ENCODE measurements around the gene CGB2.
"Not testable (repeated sequence)": the region's sequence is repeated elsewhere in the genome, so short reads cannot be mapped to it uniquely, and the experiment has no call there.

CGB2 gene

GRCh38 chr19:49058562-49058961 is 26.9 kb downstream of the CGB2 start:
- in situ Hi-C loops (cut with HindIII; ENCODE audit: low pct_ligation_motif_present, low pct_unique_long_range_greater_than_20kb, low sequenced_read_pairs) = no loop called here
- DNase-seq = no peak

- no peak for DNase-seq
- in situ Hi-C loops (cut with HindIII; ENCODE audit: low pct_ligation_motif_present, low pct_unique_long_range_greater_than_20kb, low sequenced_read_pairs) = no loop called here
Measured at GRCh38 chr19:49059053-49059452, 27.4 kb downstream of the CGB2 start.

- in situ Hi-C loops (cut with HindIII; ENCODE audit: low pct_ligation_motif_present, low pct_unique_long_range_greater_than_20kb, low sequenced_read_pairs) = no loop called here
Measured at GRCh38 chr19:49061000-49061399, 29.3 kb downstream of the CGB2 start.

GRCh38 chr19:49061445-49061844 is 29.8 kb downstream of the CGB2 start:
- in situ Hi-C loops (cut with HindIII; ENCODE audit: low pct_ligation_motif_present, low pct_unique_long_range_greater_than_20kb, low sequenced_read_pairs) = no loop called here
- no peak for DNase-seq

More at GRCh38 chr19:49061000-49061399, 29.3 kb downstream of the CGB2 start:
- DNase-seq = no peak

DNA sequence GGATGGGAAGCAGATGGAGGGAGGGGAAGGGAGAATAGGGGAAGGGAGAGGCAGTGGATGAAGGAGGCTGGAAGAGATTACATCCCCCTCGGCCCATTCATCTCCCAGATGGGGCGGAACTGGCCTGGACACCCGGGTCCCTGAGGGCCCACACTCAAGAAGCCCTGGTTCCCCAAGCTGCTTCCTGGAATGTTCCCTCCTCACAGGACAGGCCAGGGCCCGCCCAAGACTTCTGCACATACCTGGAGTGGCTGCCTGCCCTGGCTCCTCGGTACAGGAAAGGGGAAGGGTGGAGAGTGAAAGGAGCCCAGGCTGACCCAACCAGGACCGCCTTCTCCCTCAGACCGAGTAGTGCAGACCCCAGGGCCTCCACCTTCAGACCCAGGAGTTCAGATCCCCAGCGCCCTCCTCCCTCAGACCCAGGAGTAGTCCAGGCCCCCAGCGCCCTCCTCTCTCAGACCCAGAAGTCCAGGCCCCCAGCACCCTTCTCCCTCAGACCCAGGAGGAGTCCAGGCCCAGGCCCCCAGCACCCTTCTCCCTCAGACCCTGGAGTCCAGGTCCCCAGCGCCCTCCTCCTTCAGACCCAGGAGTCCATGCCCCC is 32.4 kb downstream of the CGB2 start:
- no peak for DNase-seq
- in situ Hi-C loops (cut with HindIII; ENCODE audit: low pct_ligation_motif_present, low pct_unique_long_range_greater_than_20kb, low sequenced_read_pairs) = no loop called here

DNA sequence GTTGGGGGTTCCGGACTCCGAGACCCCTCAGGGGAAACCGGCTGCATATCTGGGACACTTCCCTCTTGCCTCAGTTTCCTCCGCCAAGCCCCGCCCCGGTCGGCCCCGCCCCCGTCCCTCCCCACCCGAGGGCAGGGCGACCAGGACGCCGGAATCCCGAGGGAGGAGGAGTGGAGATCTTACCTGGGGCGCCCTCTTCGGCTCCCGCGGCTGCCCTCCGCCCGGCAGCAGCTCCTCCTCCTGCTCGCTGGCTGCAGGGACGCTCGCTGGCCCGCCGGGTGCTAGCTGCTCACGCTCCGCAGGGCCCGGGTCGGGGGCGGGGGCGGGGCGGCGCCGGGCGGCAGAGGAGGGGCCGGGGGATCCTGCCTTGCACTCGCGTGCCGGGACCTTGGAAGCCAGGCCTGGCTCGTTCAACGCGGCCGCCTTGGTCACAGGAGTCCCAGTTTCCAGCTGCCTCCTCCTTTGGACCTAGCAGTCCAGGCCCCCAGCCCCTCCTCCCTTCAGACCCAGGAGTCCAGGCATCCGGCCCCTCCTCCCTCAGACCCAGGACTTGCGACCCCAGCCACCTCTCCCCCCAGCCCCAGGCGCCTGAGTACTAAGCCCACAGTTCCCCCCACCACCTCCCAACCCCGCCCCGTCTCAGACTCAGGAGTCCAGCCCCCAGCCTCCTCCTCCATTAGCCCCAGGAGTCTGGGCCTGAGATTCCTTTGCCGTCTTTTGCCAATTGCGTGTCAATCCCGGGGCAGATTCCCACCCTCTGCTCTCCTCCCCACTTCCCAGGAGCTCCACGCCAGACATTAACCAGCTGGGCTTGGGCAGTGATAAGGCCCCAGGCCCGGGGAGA is 33.3 kb downstream of the CGB2 start, which contains the start of gene NTF4:
TSS of gene NTF4 (minus strand) at position 51 of the 844 bp plus-strand sequence. CDS start 2,821 bp downstream, outside the sequence.
- in situ Hi-C loops (cut with HindIII; ENCODE audit: low pct_ligation_motif_present, low pct_unique_long_range_greater_than_20kb, low sequenced_read_pairs) = no loop called here
- peak; percentile 35 for DNase-seq

DNA sequence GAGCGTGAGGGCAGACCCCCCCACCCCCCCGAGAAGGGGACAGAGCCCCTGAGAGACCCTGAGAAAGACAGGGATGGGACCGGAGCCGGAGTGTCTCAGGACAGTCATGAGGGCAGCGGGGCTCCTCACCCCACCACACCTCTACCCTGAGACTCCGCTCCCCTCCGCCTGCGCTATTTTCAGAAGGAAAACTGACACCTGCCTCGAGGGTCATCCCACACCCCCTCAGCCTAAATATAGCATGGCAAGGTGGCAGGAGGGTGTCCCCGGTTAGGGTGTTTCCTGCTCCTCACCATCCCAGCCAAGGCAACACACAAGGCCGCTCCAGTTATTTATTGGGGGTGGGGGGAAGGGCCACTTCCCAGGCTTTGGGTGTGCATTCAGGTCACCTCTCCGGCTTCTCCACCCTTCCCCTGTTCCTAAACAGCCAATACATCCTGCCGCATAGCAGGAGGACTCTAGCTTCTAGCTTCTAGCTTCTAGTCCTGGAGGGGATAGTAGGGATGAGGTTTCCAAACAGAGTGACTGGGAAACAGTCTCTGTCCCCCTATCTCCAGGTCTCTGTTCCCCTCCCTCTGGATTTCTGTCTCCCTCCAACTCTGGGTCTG is 34.3 kb downstream of the CGB2 start:
- DNase-seq = no peak
- in situ Hi-C loops (cut with HindIII; ENCODE audit: low pct_ligation_motif_present, low pct_unique_long_range_greater_than_20kb, low sequenced_read_pairs) = no loop called here

DNA sequence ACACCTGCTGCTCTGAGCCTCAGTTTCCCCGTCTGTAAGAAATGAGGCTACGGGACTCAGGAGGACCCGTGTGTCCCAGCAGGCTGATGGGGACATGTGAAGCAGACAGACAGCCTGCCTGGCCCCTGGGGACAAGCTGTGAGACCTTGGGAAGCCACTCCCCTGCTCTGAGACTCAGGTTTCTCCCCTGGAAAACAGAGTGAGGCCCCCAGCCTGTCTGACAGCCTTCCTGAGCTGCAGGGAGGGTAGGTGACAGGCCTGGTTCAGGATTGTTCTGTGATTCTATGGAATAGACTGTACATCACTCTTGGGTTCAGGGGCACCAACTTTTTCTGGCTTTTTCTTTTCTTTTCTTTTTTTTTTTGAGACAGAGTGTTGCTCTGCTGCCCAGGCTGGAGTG is 35.9 kb downstream of the CGB2 start:
- DNase-seq = no peak
- in situ Hi-C loops (cut with HindIII; ENCODE audit: low pct_ligation_motif_present, low pct_unique_long_range_greater_than_20kb, low sequenced_read_pairs) = no loop called here

DNA sequence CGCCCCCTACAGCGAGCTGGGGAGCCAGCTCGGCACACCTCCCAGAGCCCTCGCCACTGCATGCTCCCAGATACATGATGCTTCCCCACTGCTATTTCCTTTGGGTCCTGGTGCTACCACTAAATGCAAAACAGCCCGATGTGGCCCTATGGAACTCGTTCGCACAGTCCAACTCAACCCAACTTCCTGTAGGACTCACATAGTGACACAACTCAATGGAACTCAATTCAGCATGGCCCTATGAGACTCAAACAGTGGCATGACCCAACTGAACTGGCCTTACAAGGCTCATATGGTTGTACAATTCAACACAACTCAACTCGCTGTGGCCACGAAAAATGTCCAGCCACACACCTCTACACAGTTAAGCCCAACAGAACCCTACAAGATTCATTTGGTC is 37.3 kb downstream of the CGB2 start:
- no peak for DNase-seq
- in situ Hi-C loops (cut with HindIII; ENCODE audit: low pct_ligation_motif_present, low pct_unique_long_range_greater_than_20kb, low sequenced_read_pairs) = no loop called here

- in situ Hi-C loops (cut with HindIII; ENCODE audit: low pct_ligation_motif_present, low pct_unique_long_range_greater_than_20kb, low sequenced_read_pairs) = no loop called here
- no peak for DNase-seq
Measured at GRCh38 chr19:49070416-49070815, 38.7 kb downstream of the CGB2 start.

DNA sequence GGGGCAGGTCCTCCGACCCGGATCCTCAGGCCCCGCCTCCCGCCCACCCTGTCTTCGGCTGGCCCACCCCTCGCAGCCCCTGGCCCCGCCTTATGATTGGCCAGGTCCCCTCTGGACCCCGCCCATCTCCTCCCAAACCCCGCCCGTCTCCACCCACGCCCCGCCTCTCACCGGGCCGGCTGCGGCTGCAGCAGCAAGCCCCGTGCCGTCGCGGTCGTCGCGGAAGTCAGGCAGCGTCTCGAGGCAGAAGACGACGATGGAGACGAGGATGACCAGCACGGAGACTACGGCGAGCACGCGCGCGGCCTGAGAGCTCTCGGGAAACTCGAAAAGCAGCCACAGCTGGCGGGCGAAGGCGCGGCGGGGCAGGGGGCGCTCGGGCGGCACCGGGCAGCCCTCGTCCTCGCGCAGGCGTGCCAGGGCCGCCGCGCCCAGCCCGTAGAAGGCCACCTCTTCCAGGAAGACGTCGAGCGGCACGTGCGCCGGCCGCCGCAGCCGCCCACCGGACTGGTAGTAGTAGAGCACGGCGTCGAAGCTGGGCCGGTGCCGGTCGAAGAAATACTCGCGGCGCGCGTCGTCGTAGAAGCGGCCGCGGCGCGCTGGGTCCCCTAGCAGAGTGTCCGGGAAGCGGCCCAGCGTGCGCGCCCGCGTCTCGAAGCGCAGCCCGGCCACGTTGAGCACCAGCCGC is 40.3 kb downstream of the CGB2 start:
- no peak for DNase-seq
- in situ Hi-C loops (cut with HindIII; ENCODE audit: low pct_ligation_motif_present, low pct_unique_long_range_greater_than_20kb, low sequenced_read_pairs) = no loop called here

DNA sequence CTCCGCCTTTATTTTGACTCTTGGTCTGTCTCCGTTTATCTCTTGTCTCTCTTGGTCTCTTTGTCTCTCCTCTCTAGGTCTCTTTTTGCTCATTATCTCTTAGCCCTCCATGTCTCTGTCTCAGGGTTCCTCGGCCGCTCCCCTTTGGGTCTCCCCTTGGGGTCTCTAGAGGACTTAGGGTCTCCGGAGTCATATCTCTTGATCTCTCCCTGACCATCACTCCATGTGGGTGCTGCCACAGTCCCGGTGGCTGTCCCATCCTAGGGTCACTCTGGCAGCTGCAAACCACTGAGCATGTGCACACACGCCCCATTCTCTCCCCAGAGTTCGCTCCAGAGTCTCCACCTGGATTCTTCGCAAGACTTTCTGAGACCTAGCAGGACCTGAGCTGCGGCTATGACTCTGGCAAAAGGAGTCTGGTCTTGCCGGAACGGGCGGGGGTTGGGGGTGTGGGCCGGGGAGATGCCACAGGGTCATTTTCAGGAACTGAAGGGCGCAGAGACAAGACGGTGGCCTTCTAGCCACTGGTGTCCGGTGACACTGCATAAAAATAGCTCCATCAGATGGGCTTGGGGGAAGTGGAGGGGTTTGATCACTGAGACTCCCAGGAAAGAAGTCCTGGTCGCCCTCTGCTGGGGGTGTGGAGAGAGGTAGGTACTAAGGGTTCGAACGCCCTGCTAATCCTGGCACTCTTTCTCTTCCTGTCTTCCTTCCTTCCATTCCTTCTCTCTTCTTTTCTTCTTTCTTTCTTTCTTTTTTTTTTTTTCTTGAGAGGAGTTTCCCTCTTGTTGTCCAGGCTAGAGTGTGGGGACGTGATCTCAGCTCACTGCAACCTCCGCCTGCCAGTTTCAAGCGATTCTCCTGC is 42.1 kb downstream of the CGB2 start:
- in situ Hi-C loops (cut with HindIII; ENCODE audit: low pct_ligation_motif_present, low pct_unique_long_range_greater_than_20kb, low sequenced_read_pairs) = no loop called here
- peak; percentile 35 for DNase-seq

- in situ Hi-C loops (cut with HindIII; ENCODE audit: low pct_ligation_motif_present, low pct_unique_long_range_greater_than_20kb, low sequenced_read_pairs) = not testable (repeated sequence)
- DNase-seq = peak; percentile 66
Measured at GRCh38 chr19:49074869-49075268, 43.2 kb downstream of the CGB2 start.

- DNase-seq = no peak
- in situ Hi-C loops (cut with HindIII; ENCODE audit: low pct_ligation_motif_present, low pct_unique_long_range_greater_than_20kb, low sequenced_read_pairs) = no loop called here
Measured at GRCh38 chr19:49080392-49080791, 48.7 kb downstream of the CGB2 start.

- DNase-seq = no peak
Measured at GRCh38 chr19:49081273-49081672, 49.6 kb downstream of the CGB2 start.

More at GRCh38 chr19:49081273-49081672, 49.6 kb downstream of the CGB2 start:
- in situ Hi-C loops (cut with HindIII; ENCODE audit: low pct_ligation_motif_present, low pct_unique_long_range_greater_than_20kb, low sequenced_read_pairs) = no loop called here
